ENCODE data around the gene OVOL2. TPM values are rescaled to one million over a fixed set of nuclear protein-coding genes. Genes with fewer than 3 reads are reported as not detected.
"Not testable (repeated sequence)": the region's sequence is repeated elsewhere in the genome, so short reads cannot be mapped to it uniquely, and the experiment has no call there.

The OVOL2 gene
- total RNA-seq, 1 experiment from 2014 or later: not detected

- no peak for TF ChIP-seq EZH2 (IDR thresholded peaks at IDR 0.05; ENCODE audit: borderline replicate concordance, low read depth, low read length, poor library complexity, severe bottlenecking)
- TF ChIP-seq, protein P1, sequence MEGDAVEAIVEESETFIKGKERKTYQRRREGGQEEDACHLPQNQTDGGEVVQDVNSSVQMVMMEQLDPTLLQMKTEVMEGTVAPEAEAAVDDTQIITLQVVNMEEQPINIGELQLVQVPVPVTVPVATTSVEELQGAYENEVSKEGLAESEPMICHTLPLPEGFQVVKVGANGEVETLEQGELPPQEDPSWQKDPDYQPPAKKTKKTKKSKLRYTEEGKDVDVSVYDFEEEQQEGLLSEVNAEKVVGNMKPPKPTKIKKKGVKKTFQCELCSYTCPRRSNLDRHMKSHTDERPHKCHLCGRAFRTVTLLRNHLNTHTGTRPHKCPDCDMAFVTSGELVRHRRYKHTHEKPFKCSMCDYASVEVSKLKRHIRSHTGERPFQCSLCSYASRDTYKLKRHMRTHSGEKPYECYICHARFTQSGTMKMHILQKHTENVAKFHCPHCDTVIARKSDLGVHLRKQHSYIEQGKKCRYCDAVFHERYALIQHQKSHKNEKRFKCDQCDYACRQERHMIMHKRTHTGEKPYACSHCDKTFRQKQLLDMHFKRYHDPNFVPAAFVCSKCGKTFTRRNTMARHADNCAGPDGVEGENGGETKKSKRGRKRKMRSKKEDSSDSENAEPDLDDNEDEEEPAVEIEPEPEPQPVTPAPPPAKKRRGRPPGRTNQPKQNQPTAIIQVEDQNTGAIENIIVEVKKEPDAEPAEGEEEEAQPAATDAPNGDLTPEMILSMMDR (conservative IDR thresholded peaks at IDR 0.05; ENCODE audit: low read depth, low read length): no peak
- no peak for DNase-seq (ENCODE audit: low spot score)
- Histone ChIP-seq H3K4me1 (ENCODE audit: insufficient read depth, low read length, poor library complexity, severe bottlenecking) (no peaks in the 10 kb centered on the region), H3K27ac (ENCODE audit: low read depth, low read length, poor library complexity, severe bottlenecking) (no peak overlapping the region), H3K9me3 (ENCODE audit: low read depth, low read length, poor library complexity, severe bottlenecking) (no peaks in the 10 kb centered on the region), H3K27me3 (replicated peaks; ENCODE audit: insufficient read depth, low read depth, low read length, poor library complexity) (peaks cover 3% of the 10 kb centered on the region), H3K36me3 (ENCODE audit: insufficient read depth, low read length, poor library complexity, severe bottlenecking) (no peaks in the 10 kb centered on the region), H3K4me3 (ENCODE audit: low read depth, low read length, poor library complexity, severe bottlenecking) (no peak overlapping the region)
- intact Hi-C loops (cut with micrococcal nuclease; ENCODE audit: unreplicated experiment): no loop called here
- BruUV-seq (replicated peaks): no TSS peak
- ChIA-PET CTCF (no interaction called here), POLR2A (ENCODE audit: low non-redundant PET) (interaction anchor here (0.5 kb wide), 1 partner anchor 124 kb away, joined by 5 read pairs; no protein-coding TSS in a partner anchor)
Observed at GRCh38 chr20:18091623-18092022, 33.9 kb upstream of the OVOL2 start.

DNA sequence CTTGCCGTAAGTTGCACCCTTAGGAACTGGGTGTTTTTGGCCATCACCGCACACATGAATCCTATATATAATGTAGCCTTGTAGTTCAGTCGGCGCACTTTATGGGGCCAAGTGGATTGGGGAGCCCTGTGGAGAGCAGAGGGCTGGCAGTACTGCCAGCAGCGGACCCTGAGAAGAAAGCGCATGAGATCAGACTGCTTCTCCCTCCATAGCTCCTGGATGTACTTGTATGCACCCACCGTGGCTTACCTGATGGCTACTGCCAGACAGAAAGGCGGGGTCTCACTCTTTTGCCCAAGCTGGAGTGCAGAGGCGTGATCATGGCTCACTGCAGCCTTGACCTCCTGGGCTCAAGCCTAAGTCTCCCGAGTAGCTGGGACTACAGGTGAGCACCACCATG, 32.8 kb upstream of the OVOL2 start:
- no peaks in the 10 kb centered on the region for H3K36me3 ChIP-seq (ENCODE audit: insufficient read depth, low read length, poor library complexity, severe bottlenecking)
- TF ChIP-seq, protein P1 (conservative IDR thresholded peaks at IDR 0.05; ENCODE audit: low read depth, low read length): no peak
- TF ChIP-seq EZH2 (IDR thresholded peaks at IDR 0.05; ENCODE audit: borderline replicate concordance, low read depth, low read length, poor library complexity, severe bottlenecking): no peak
- peaks cover 3% of the 10 kb centered on the region for H3K27me3 ChIP-seq (replicated peaks; ENCODE audit: insufficient read depth, low read depth, low read length, poor library complexity)
- no peak overlapping the region for H3K4me3 ChIP-seq (ENCODE audit: low read depth, low read length, poor library complexity, severe bottlenecking)
- no peaks in the 10 kb centered on the region for H3K4me1 ChIP-seq (ENCODE audit: insufficient read depth, low read length, poor library complexity, severe bottlenecking)
- BruUV-seq (replicated peaks): no TSS peak
- CTCF ChIA-PET: no interaction called here
- intact Hi-C loops (cut with micrococcal nuclease; ENCODE audit: unreplicated experiment): no loop called here
- POLR2A ChIA-PET (ENCODE audit: low non-redundant PET): no interaction called here
- DNase-seq (ENCODE audit: low spot score): no peak
- H3K27ac ChIP-seq (ENCODE audit: low read depth, low read length, poor library complexity, severe bottlenecking): no peak overlapping the region
- H3K9me3 ChIP-seq (ENCODE audit: low read depth, low read length, poor library complexity, severe bottlenecking): no peaks in the 10 kb centered on the region

GRCh38 chr20:18090044-18090443, 32.3 kb upstream of the OVOL2 start:
- Histone ChIP-seq H3K9me3 (ENCODE audit: low read depth, low read length, poor library complexity, severe bottlenecking) (no peaks in the 10 kb centered on the region), H3K27me3 (replicated peaks; ENCODE audit: insufficient read depth, low read depth, low read length, poor library complexity) (peaks cover 3% of the 10 kb centered on the region), H3K4me3 (ENCODE audit: low read depth, low read length, poor library complexity, severe bottlenecking) (no peak overlapping the region), H3K4me1 (ENCODE audit: insufficient read depth, low read length, poor library complexity, severe bottlenecking) (no peaks in the 10 kb centered on the region), H3K27ac (ENCODE audit: low read depth, low read length, poor library complexity, severe bottlenecking) (no peak overlapping the region), H3K36me3 (ENCODE audit: insufficient read depth, low read length, poor library complexity, severe bottlenecking) (no peaks in the 10 kb centered on the region)
- POLR2A ChIA-PET (ENCODE audit: low non-redundant PET): no interaction called here
- BruUV-seq (replicated peaks): no TSS peak
- intact Hi-C loops (cut with micrococcal nuclease; ENCODE audit: unreplicated experiment): no loop called here
- CTCF ChIA-PET: no interaction called here
- TF ChIP-seq, protein P1 (conservative IDR thresholded peaks at IDR 0.05; ENCODE audit: low read depth, low read length): no peak
- TF ChIP-seq EZH2 (IDR thresholded peaks at IDR 0.05; ENCODE audit: borderline replicate concordance, low read depth, low read length, poor library complexity, severe bottlenecking): no peak
- no peak for DNase-seq (ENCODE audit: low spot score)

DNA sequence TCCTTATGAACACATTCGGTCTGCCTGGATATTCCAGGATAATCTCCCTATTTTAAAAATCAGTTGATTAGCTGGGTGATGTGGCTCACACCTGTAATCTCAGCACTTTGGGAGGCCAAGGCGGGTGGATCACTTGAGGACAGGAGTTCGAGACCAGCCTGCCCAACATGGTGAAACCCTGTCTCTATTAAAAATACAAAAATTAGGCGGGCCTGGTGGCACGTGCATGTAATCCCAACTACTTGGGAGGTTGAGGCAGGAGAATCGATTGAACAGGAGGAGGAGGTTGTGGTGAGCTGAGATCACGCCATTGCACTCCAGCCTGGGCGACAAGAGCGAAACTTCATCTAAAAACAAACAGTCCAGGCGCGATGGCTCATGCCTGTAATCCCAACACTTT, 31.1 kb upstream of the OVOL2 start:
- DNase-seq (ENCODE audit: low spot score); H3K36me3 ChIP-seq (ENCODE audit: insufficient read depth, low read length, poor library complexity, severe bottlenecking); BruUV-seq (replicated peaks); intact Hi-C loops (cut with micrococcal nuclease; ENCODE audit: unreplicated experiment); H3K27me3 ChIP-seq (replicated peaks; ENCODE audit: insufficient read depth, low read depth, low read length, poor library complexity); H3K4me3 ChIP-seq (ENCODE audit: low read depth, low read length, poor library complexity, severe bottlenecking); CTCF ChIA-PET; H3K9me3 ChIP-seq (ENCODE audit: low read depth, low read length, poor library complexity, severe bottlenecking); POLR2A ChIA-PET (ENCODE audit: low non-redundant PET); H3K4me1 ChIP-seq (ENCODE audit: insufficient read depth, low read length, poor library complexity, severe bottlenecking); H3K27ac ChIP-seq (ENCODE audit: low read depth, low read length, poor library complexity, severe bottlenecking): not testable (repeated sequence)

- H3K4me3 ChIP-seq (ENCODE audit: low read depth, low read length, poor library complexity, severe bottlenecking); H3K27ac ChIP-seq (ENCODE audit: low read depth, low read length, poor library complexity, severe bottlenecking); H3K36me3 ChIP-seq (ENCODE audit: insufficient read depth, low read length, poor library complexity, severe bottlenecking); H3K9me3 ChIP-seq (ENCODE audit: low read depth, low read length, poor library complexity, severe bottlenecking); CTCF ChIA-PET; H3K4me1 ChIP-seq (ENCODE audit: insufficient read depth, low read length, poor library complexity, severe bottlenecking); H3K27me3 ChIP-seq (replicated peaks; ENCODE audit: insufficient read depth, low read depth, low read length, poor library complexity); DNase-seq (ENCODE audit: low spot score); intact Hi-C loops (cut with micrococcal nuclease; ENCODE audit: unreplicated experiment); POLR2A ChIA-PET (ENCODE audit: low non-redundant PET); BruUV-seq (replicated peaks): not testable (repeated sequence)
Observed at GRCh38 chr20:18088298-18088697, 30.6 kb upstream of the OVOL2 start.
